H1 (cell line): Measurements from ENCODE around the gene PRRC1. TPM values are rescaled to one million over a fixed set of nuclear protein-coding genes. Genes with fewer than 3 reads are reported as not detected.

Experiments used
- CTCF ChIA-PET: fragments of 300-600 bp; sonication (Branson Sonifier 250); formaldehyde crosslinking; loops from one replicate; lab custom pipeline; 2021; ENCODE audit not compliant: partially characterized antibody; lab: Charles Lee
- POLR2A ChIA-PET: fragments of 300-600 bp; sonication (Branson Sonifier 250); formaldehyde crosslinking; loops from one replicate; lab custom pipeline; 2021; ENCODE audit warnings: inconsistent platforms; ENCODE audit not compliant: partially characterized antibody; lab: Charles Lee
- DNase-seq, 2 experiments: peaks; one replicate each; pipeline versions ENCODE4 v3.0.0 to v3.0.0-alpha.2; 2010 to 2022; ENCODE audit warnings: low spot score in 2 of 2, low read depth in 1 of 2, mixed read lengths in 1 of 2
- FAIRE-seq: peaks from 2 replicates; lab custom pipeline; 2011; peaks lifted over from hg19 to GRCh38; lab: Jason Lieb, UNC
- H2AFZ ChIP-seq: 2 replicates; pipeline ENCODE4 v1.8.1; 2012; ENCODE audit warnings: low read length, inconsistent platforms
- H2AK5ac ChIP-seq: 2 replicates; pipeline ENCODE4 v1.6.1; 2013; ENCODE audit warnings: low read depth, low read length
- H2BK120ac ChIP-seq: replicated peaks from 2 replicates; pipeline ENCODE3; 2013; ENCODE audit warnings: low read depth, low read length, inconsistent platforms
- H2BK12ac ChIP-seq: 2 replicates; pipeline ENCODE4 v1.6.1; 2013; ENCODE audit warnings: low read depth, low read length
- H2BK15ac ChIP-seq: 2 replicates; pipeline ENCODE4 v1.6.1; 2013; ENCODE audit warnings: low read length
- H2BK20ac ChIP-seq: 2 replicates; pipeline ENCODE4 v1.6.1; 2013; ENCODE audit warnings: low read length
- H2BK5ac ChIP-seq: 2 replicates; pipeline ENCODE4 v1.6.1; 2013; ENCODE audit warnings: low read depth, low read length
- H3K14ac ChIP-seq: 2 replicates; pipeline ENCODE4 v1.6.1; 2013; ENCODE audit warnings: inconsistent platforms; ENCODE audit not compliant: insufficient read length
- H3K18ac ChIP-seq: 2 replicates; pipeline ENCODE4 v1.6.1; 2013; ENCODE audit warnings: low read length; ENCODE audit errors: extremely low read depth
- H3K23ac ChIP-seq: 2 replicates; pipeline ENCODE4 v1.6.1; 2013; ENCODE audit warnings: inconsistent platforms; ENCODE audit not compliant: insufficient read length
- H3K23me2 ChIP-seq: 2 replicates; pipeline ENCODE4 v1.6.1; 2013; ENCODE audit warnings: low read depth, low read length
- H3K27ac ChIP-seq: 2 replicates; pipeline ENCODE4 v1.6.1; 2011; ENCODE audit warnings: low read depth, low read length, inconsistent platforms
- H3K27me3 ChIP-seq, 4 experiments: replicated peaks in 1 of 4; 1 replicate in 1 of 4; 2 replicates in 3 of 4; pipeline versions ENCODE4 v1.6.1 to v1.8.1; 2011 to 2013; ENCODE audit warnings: low read length in 3 of 4, mild to moderate bottlenecking in 3 of 4, inconsistent platforms in 2 of 4, mixed read lengths in 2 of 4, moderate library complexity in 1 of 4; ENCODE audit not compliant: control insufficient read depth in 3 of 4, insufficient read depth in 3 of 4; ENCODE audit errors: extremely low read depth in 1 of 4
- H3K36me3 ChIP-seq, 4 experiments: 2 replicates each; pipeline versions ENCODE4 v1.6.1 to v1.8.1; 2011 to 2013; ENCODE audit warnings: mild to moderate bottlenecking in 4 of 4, low read length in 3 of 4, moderate library complexity in 2 of 4, control low read depth in 1 of 4, inconsistent platforms in 1 of 4; ENCODE audit not compliant: insufficient read depth in 4 of 4, control insufficient read depth in 2 of 4
- H3K4ac ChIP-seq: replicated peaks from 2 replicates; pipeline ENCODE3; 2013; ENCODE audit warnings: low read length, low read depth, mixed read lengths, inconsistent platforms; ENCODE audit not compliant: insufficient read length
- H3K4me1 ChIP-seq, 4 experiments: replicated peaks in 1 of 4; 1 replicate in 1 of 4; 2 replicates in 3 of 4; pipeline versions ENCODE4 v1.6.1 to v1.8.1; 2011 to 2013; ENCODE audit warnings: low read length in 3 of 4, inconsistent platforms in 2 of 4, mixed read lengths in 1 of 4; ENCODE audit not compliant: insufficient read depth in 4 of 4, control insufficient read depth in 3 of 4
- H3K4me2 ChIP-seq, 2 experiments: 2 replicates each; pipeline versions ENCODE4 v1.6.1 to v1.8.1; 2011 to 2013; ENCODE audit warnings: low read depth in 2 of 2, low read length in 2 of 2, control low read depth in 1 of 2, inconsistent platforms in 1 of 2, mild to moderate bottlenecking in 1 of 2; ENCODE audit not compliant: insufficient read depth in 1 of 2
- H3K4me3 ChIP-seq, 4 experiments: fragments of 200-600, 300-600 bp in 1 of 4; sonication (generic), shearing (Covaris generic), sonication (Bioruptor Twin) in 1 of 4; 2 replicates each; pipeline versions ENCODE4 v1.5.1 to v1.8.1; 2011 to 2016; ENCODE audit warnings: low read length in 4 of 4, low read depth in 3 of 4, control low read depth in 2 of 4, inconsistent platforms in 2 of 4, mild to moderate bottlenecking in 2 of 4, mixed read lengths in 1 of 4, moderate library complexity in 1 of 4; ENCODE audit not compliant: insufficient read depth in 2 of 4; ENCODE audit errors: extremely low read depth in 1 of 4
- H3K56ac ChIP-seq: replicated peaks from 2 replicates; pipeline ENCODE3; 2013; ENCODE audit warnings: low read depth, mild to moderate bottlenecking, mixed read lengths, low read length, inconsistent platforms; ENCODE audit not compliant: insufficient read length
- H3K79me1 ChIP-seq: 2 replicates; pipeline ENCODE4 v1.6.1; 2013; ENCODE audit warnings: low read depth, low read length, control low read depth
- H3K79me2 ChIP-seq, 2 experiments: 2 replicates each; pipeline versions ENCODE4 v1.6.1 to v1.8.1; 2012 to 2013; ENCODE audit warnings: low read length in 2 of 2, mild to moderate bottlenecking in 2 of 2, inconsistent platforms in 1 of 2; ENCODE audit not compliant: insufficient read depth in 2 of 2, control insufficient read depth in 1 of 2
- H3K9ac ChIP-seq, 4 experiments: replicated peaks in 1 of 4; 1 replicate in 1 of 4; 2 replicates in 3 of 4; pipeline versions ENCODE4 v1.6.1 to v1.8.1; 2011 to 2013; ENCODE audit warnings: low read depth in 3 of 4, low read length in 3 of 4, control low read depth in 2 of 4, mild to moderate bottlenecking in 2 of 4, moderate library complexity in 2 of 4, inconsistent platforms in 1 of 4; ENCODE audit errors: extremely low read depth in 1 of 4
- H3K9me3 ChIP-seq, 2 experiments: 2 replicates each; pipeline versions ENCODE4 v1.6.1 to v1.8.1; 2012 to 2013; ENCODE audit warnings: mild to moderate bottlenecking in 2 of 2, moderate library complexity in 2 of 2, control low read depth in 1 of 2, inconsistent platforms in 1 of 2, low read depth in 1 of 2, low read length in 1 of 2, mixed read lengths in 1 of 2; ENCODE audit not compliant: insufficient read depth in 2 of 2
- H4K20me1 ChIP-seq, 2 experiments: replicated peaks in 1 of 2; 2 replicates each; pipeline versions ENCODE3 to v1.8.1; 2011 to 2013; ENCODE audit warnings: inconsistent platforms in 2 of 2, low read length in 2 of 2, mild to moderate bottlenecking in 1 of 2; ENCODE audit not compliant: insufficient read depth in 2 of 2, control insufficient read depth in 1 of 2
- H4K5ac ChIP-seq: 2 replicates; pipeline ENCODE4 v1.6.1; 2013; ENCODE audit warnings: low read length, low read depth, mixed read lengths, inconsistent platforms; ENCODE audit not compliant: insufficient read length
- H4K8ac ChIP-seq: 2 replicates; pipeline ENCODE4 v1.8.0; 2013; ENCODE audit warnings: mild to moderate bottlenecking, moderate library complexity, low read length, inconsistent platforms; ENCODE audit not compliant: insufficient read depth; ENCODE audit errors: extremely low read depth
- H4K91ac ChIP-seq: replicated peaks from 2 replicates; pipeline ENCODE3; 2013; ENCODE audit warnings: low read length, mixed read lengths, inconsistent platforms; ENCODE audit not compliant: insufficient read length
- BRCA1 ChIP-seq: IDR thresholded peaks from 2 replicates; pipeline ENCODE4 v1.6.1; 2012; ENCODE audit warnings: low read depth, low read length, improper control_type of control experiment
- CBX8 ChIP-seq: fragments of 300-800, 300-1000 bp; sonication (generic); IDR thresholded peaks from 2 replicates; pipeline ENCODE4 v1.7.1; 2016; ENCODE audit warnings: low read depth, low read length, borderline replicate concordance
- GABPA ChIP-seq: IDR thresholded peaks from 2 replicates; pipeline ENCODE4 v1.6.1; 2011; ENCODE audit warnings: mild to moderate bottlenecking, low read length, moderate library complexity, borderline replicate concordance; ENCODE audit not compliant: insufficient read depth
- HDAC6 ChIP-seq: IDR thresholded peaks from one replicate; pipeline ENCODE4 v1.7.1; 2012; ENCODE audit warnings: low read depth, mild to moderate bottlenecking, inconsistent platforms, low read length, moderate library complexity
- JUN ChIP-seq: IDR thresholded peaks from 2 replicates; pipeline ENCODE4 v1.6.1; 2011; ENCODE audit warnings: low read depth, mild to moderate bottlenecking, improper control_type of control experiment, low read length
- JUND ChIP-seq: IDR thresholded peaks from 2 replicates; pipeline ENCODE4 v1.6.1; 2011; ENCODE audit warnings: mild to moderate bottlenecking, improper control_type of control experiment, low read length
- KDM5A ChIP-seq: fragments of 200-600 bp; IDR thresholded peaks from 2 replicates; pipeline ENCODE4 v1.7.1; 2012; ENCODE audit warnings: mild to moderate bottlenecking, low read length, inconsistent platforms, mixed read lengths
- MAFK ChIP-seq: IDR thresholded peaks from 2 replicates; pipeline ENCODE4 v1.6.1; 2012; ENCODE audit warnings: low read depth, mild to moderate bottlenecking, improper control_type of control experiment, low read length
- RBBP5 ChIP-seq: IDR thresholded peaks from 2 replicates; pipeline ENCODE4 v1.7.1; 2012; ENCODE audit warnings: low read depth, mild to moderate bottlenecking, inconsistent platforms, low read length, moderate library complexity, borderline replicate concordance
- RNF2 ChIP-seq: fragments of 200-900, 300-1000 bp; sonication (generic); IDR thresholded peaks from 2 replicates; pipeline ENCODE4 v1.7.1; 2016; ENCODE audit warnings: borderline replicate concordance, low read depth, mild to moderate bottlenecking, antibody characterized with exemption, low read length; ENCODE audit not compliant: poor library complexity, severe bottlenecking; ENCODE audit errors: missing control alignments
- SIX5 ChIP-seq: IDR thresholded peaks from 2 replicates; pipeline ENCODE4 v1.6.1; 2011; ENCODE audit warnings: mild to moderate bottlenecking, low read depth, low read length
- SP2 ChIP-seq: IDR thresholded peaks from 2 replicates; pipeline ENCODE4 v1.6.1; 2012; ENCODE audit warnings: mild to moderate bottlenecking, low read length, inconsistent platforms
- SUZ12 ChIP-seq: fragments of 200-600 bp; sonication (generic); IDR thresholded peaks from 2 replicates; pipeline ENCODE4 v1.6.1; 2012; ENCODE audit warnings: mild to moderate bottlenecking, inconsistent platforms, low read length, moderate library complexity, mixed read lengths
- ZNF274 ChIP-seq: IDR thresholded peaks from 2 replicates; pipeline ENCODE4 v1.7.0; 2012; ENCODE audit warnings: low read length, borderline replicate concordance; ENCODE audit errors: extremely low read depth
- WGBS, 2 experiments: shearing (Covaris generic) in 1 of 2; methylation state at CpG; one replicate each; pipeline versions ENCODE4 v1.1.6 to v1.1.7; 2013 to 2015; ENCODE audit warnings: low lambda C conversion rate in 2 of 2, mixed read lengths in 2 of 2, inconsistent platforms in 1 of 2, low coverage in 1 of 2, missing lambda C conversion rate in 1 of 2; ENCODE audit not compliant: insufficient replicate concordance in 2 of 2, insufficient coverage in 1 of 2, insufficient read length in 1 of 2; ENCODE audit errors: extremely low coverage in 1 of 2, missing lambda C conversion rate in 1 of 2; 5-methylcytosine and 5-hydroxymethylcytosine counted together
- polyA plus RNA-seq, 7 experiments: library from polyadenylated mRNA; depleted of rRNA in 3 of 7; stranded (reverse) in 5 of 7; unstranded in 2 of 7; fragments of >200 nt in 5 of 7; fragments of 200-250 nt in 2 of 7; gene quantifications; 1 replicate in 5 of 7; 2 replicates in 1 of 7; 4 replicates in 1 of 7; pipeline versions ENCODE4 v1.2.1 to v1.2.3, GENCODE V29; 2011 to 2013; ENCODE audit warnings: missing spikeins in 2 of 7, mixed read lengths in 2 of 7
- total RNA-seq: library from RNA; stranded (reverse); fragmentation: NEBNext Ultra II Directional; extraction: Animal tissue kit (Norgen Biotek cat#: 25700); gene quantifications from 2 replicates; pipeline ENCODE4 v1.2.1, GENCODE V29; 2021

The PRRC1 gene
- total and polyA plus RNA-seq, 2 of the 8 experiments (the other 6 are each of a cell fraction or from before 2014, with no cell fraction given) = 54.6 to 78.6 TPM

DNA sequence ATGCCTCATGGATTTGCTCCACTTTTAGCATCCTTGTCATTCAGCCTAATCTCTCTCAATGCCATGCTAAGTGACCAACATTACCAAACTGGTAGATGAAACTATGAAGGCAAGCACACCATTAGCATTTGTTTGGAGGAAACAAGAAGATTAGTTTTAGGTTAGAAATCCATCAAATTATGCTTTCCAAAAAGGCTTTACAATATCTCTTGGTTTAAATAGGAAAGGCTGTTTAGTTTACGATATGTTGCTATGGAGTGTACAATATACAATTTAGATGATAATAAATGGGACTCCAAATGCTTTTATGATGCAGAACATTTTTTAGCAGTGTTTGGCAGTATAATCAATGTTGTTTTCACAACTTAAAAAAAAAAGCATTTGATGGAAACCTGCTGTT lies 83.7 kb downstream of the PRRC1 start:
- 93% methylated on average over 1 of the region's 1 CpG; no CpG with 5 or more reads in 1 of the 2 experiments for WGBS, 2 experiments
- no peak overlapping the region for H4K5ac ChIP-seq
- no peak for FAIRE-seq

More for the DNA sequence above, 83.7 kb downstream of the PRRC1 start:
- ChIA-PET CTCF (interaction anchor here (0.7 to 1.0 kb wide), 2 partner anchors 16 to 498 kb away, joined by 4 to 5 read pairs; no protein-coding TSS in a partner anchor), POLR2A (no interaction called here)
- no peak overlapping the region for H3K4ac ChIP-seq
- no peak overlapping the region for H3K14ac ChIP-seq
- no peak overlapping the region for H3K56ac ChIP-seq
- H3K4me1 ChIP-seq = peaks cover 0 to 8% (median 0%) of the 10 kb centered on the region in 4 experiments; a peak in 1 of 7 replicates
- H3K79me1 ChIP-seq = no peaks in the 10 kb centered on the region
- H2AK5ac ChIP-seq = no peak overlapping the region
- no peak overlapping the region for H3K18ac ChIP-seq
- no peak overlapping the region for H3K4me3 ChIP-seq
- H3K36me3 ChIP-seq = no peaks in the 10 kb centered on the region
- H2AFZ ChIP-seq = 0 out of 2 replicates have a peak overlapping the region, but pooled peaks have one; percentile 23
- H2BK12ac ChIP-seq = no peak overlapping the region
- H3K9ac ChIP-seq = no peak overlapping the region
- H2BK15ac ChIP-seq = no peak overlapping the region
- H4K91ac ChIP-seq = no peak overlapping the region
- no peak overlapping the region for H2BK120ac ChIP-seq
- no peaks in the 10 kb centered on the region for H3K23me2 ChIP-seq
- no peak overlapping the region for H3K27ac ChIP-seq
- no peak overlapping the region for H3K4me2 ChIP-seq
- H2BK20ac ChIP-seq = no peak overlapping the region
- H2BK5ac ChIP-seq = no peak overlapping the region
- no peak for DNase-seq
- H4K20me1 ChIP-seq = no peaks in the 10 kb centered on the region
- no peak overlapping the region for H4K8ac ChIP-seq
- TF ChIP-seq BRCA1 (no peak), ZNF274 (no peak), CBX8 (no peak), RNF2 (no peak), KDM5A (no peak), SUZ12 (no peak), GABPA (no peak), SP2 (no peak), RBBP5 (no peak), MAFK (no peak), HDAC6 (no peak), SIX5 (no peak), JUN (no peak), JUND (no peak)
- H3K79me2 ChIP-seq = no peaks in the 10 kb centered on the region
- H3K9me3 ChIP-seq = no peaks in the 10 kb centered on the region
- H3K23ac ChIP-seq = no peak overlapping the region
- no peaks in the 10 kb centered on the region for H3K27me3 ChIP-seq
